Measurements from ENCODE around the gene KCNT1.
"Not testable (repeated sequence)": the region's sequence is repeated elsewhere in the genome, so short reads cannot be mapped to it uniquely, and the experiment has no call there.

KCNT1 gene

GRCh38 chr9:135701959-135702721 is at the start of gene KCNT1:
KCNT1 (plus strand) TSS chr9:135702185; CDS start chr9:135702259, 74 bp downstream.
- DNase-seq, result no peak

- DNase-seq, result no peak
Measured at GRCh38 chr9:135655317-135655716, 46.7 kb upstream of the KCNT1 start.

GRCh38 chr9:135657416-135657815 is 44.6 kb upstream of the KCNT1 start:
- no peak for DNase-seq

GRCh38 chr9:135659252-135659651 is 42.7 kb upstream of the KCNT1 start:
- no peak for DNase-seq

- DNase-seq, result no peak
Measured at GRCh38 chr9:135660407-135660806, 41.6 kb upstream of the KCNT1 start.

- no peak for DNase-seq
Measured at GRCh38 chr9:135661816-135662560, 40.0 kb upstream of the KCNT1 start.

- no peak for DNase-seq
Measured at GRCh38 chr9:135662758-135663450, 39.1 kb upstream of the KCNT1 start, which contains the start of gene LCN9. LCN9 (plus strand) TSS chr9:135663309; CDS start chr9:135663322, 13 bp downstream.

- DNase-seq, result no peak
Measured at GRCh38 chr9:135663451-135663770, 38.6 kb upstream of the KCNT1 start.

- no peak for DNase-seq
Measured at GRCh38 chr9:135663857-135664256, 38.1 kb upstream of the KCNT1 start.

GRCh38 chr9:135664266-135664665 is 37.7 kb upstream of the KCNT1 start:
- DNase-seq, result no peak

- no peak for DNase-seq
Measured at GRCh38 chr9:135664801-135665794, 36.9 kb upstream of the KCNT1 start.

GRCh38 chr9:135665795-135666189 is 36.2 kb upstream of the KCNT1 start:
- no peak for DNase-seq

- DNase-seq, result no peak
Measured at GRCh38 chr9:135666534-135667462, 35.2 kb upstream of the KCNT1 start.

GRCh38 chr9:135667463-135668001 is 34.5 kb upstream of the KCNT1 start:
- DNase-seq, result no peak

GRCh38 chr9:135669018-135669417 is 33.0 kb upstream of the KCNT1 start:
- DNase-seq, result not testable (repeated sequence)

- DNase-seq, result no peak
Measured at GRCh38 chr9:135669616-135670285, 32.2 kb upstream of the KCNT1 start.

GRCh38 chr9:135670721-135671590 is 31.0 kb upstream of the KCNT1 start:
- no peak for DNase-seq

- DNase-seq, result no peak
Measured at GRCh38 chr9:135671591-135672041, 30.4 kb upstream of the KCNT1 start.

GRCh38 chr9:135672786-135673185 is 29.2 kb upstream of the KCNT1 start:
- DNase-seq, result not testable (repeated sequence)
